DOHH2 (cell line): ENCODE measurements around the gene INTS2.

Source experiments
- H3F3A ChIP-seq: fragments of 200-600 bp; sonication (generic), shearing (Covaris generic); 2 replicates; pipeline ENCODE4 v1.6.0; 2016; ENCODE audit warnings: antibody characterized with exemption, mild to moderate bottlenecking; ENCODE audit not compliant: control insufficient read depth, insufficient read depth
- H3K27ac ChIP-seq: fragments of 200-600 bp; sonication (generic); 2 replicates; pipeline ENCODE4 v1.5.1; 2014; ENCODE audit warnings: low read depth, mild to moderate bottlenecking, low read length, moderate library complexity
- H3K27me3 ChIP-seq: fragments of 200-600 bp; sonication (generic); 2 replicates; pipeline ENCODE4 v1.6.1; 2014; ENCODE audit warnings: mild to moderate bottlenecking, low read length, mixed read lengths; ENCODE audit not compliant: control insufficient read depth
- H3K36me3 ChIP-seq: fragments of 200-600 bp; sonication (generic); 2 replicates; pipeline ENCODE4 v1.6.1; 2014; ENCODE audit warnings: mild to moderate bottlenecking, low read length, moderate library complexity, mixed read lengths; ENCODE audit not compliant: control insufficient read depth
- H3K4me1 ChIP-seq: fragments of 200-600 bp; sonication (generic); 2 replicates; pipeline ENCODE4 v1.6.1; 2014; ENCODE audit warnings: mild to moderate bottlenecking, low read length, mixed read lengths; ENCODE audit not compliant: control insufficient read depth
- H3K4me2 ChIP-seq: fragments of 200-600 bp; sonication (generic); 2 replicates; pipeline ENCODE4 v1.6.0; 2014; ENCODE audit warnings: mild to moderate bottlenecking, low read length, moderate library complexity
- H3K4me3 ChIP-seq: fragments of 200-600 bp; sonication (generic); 2 replicates; pipeline ENCODE4 v1.5.1; 2014; ENCODE audit warnings: mild to moderate bottlenecking, low read length, mixed read lengths
- H3K79me2 ChIP-seq: fragments of 200-600 bp; sonication (generic); 2 replicates; pipeline ENCODE4 v1.6.1; 2014; ENCODE audit warnings: mild to moderate bottlenecking, low read length, mixed read lengths; ENCODE audit not compliant: control insufficient read depth
- H3K9me2 ChIP-seq: fragments of 200-600 bp; sonication (generic); replicated peaks from 2 replicates; pipeline ENCODE4 v1.6.1; 2014; ENCODE audit warnings: mild to moderate bottlenecking, low read length, mixed read lengths; ENCODE audit not compliant: control insufficient read depth
- H3K9me3 ChIP-seq: fragments of 200-600 bp; sonication (generic); 2 replicates; pipeline ENCODE4 v1.6.1; 2014; ENCODE audit warnings: antibody characterized with exemption, low read length, mixed read lengths; ENCODE audit not compliant: control insufficient read depth, insufficient read depth
- H4K20me1 ChIP-seq: fragments of 200-600 bp; sonication (generic); 2 replicates; pipeline ENCODE4 v1.6.0; 2014; ENCODE audit warnings: low read depth, mild to moderate bottlenecking, antibody characterized with exemption, low read length, moderate library complexity; ENCODE audit not compliant: control insufficient read depth, insufficient read depth
- CTCF ChIP-seq: fragments of 200-600 bp; sonication (generic); IDR thresholded peaks from one replicate; pipeline ENCODE4 v1.5.1; 2014; ENCODE audit warnings: antibody characterized with exemption, mild to moderate bottlenecking, low read depth, low read length; ENCODE audit not compliant: poor library complexity, severe bottlenecking
- EZH2phosphoT487 ChIP-seq: fragments of 200-600 bp; sonication (generic); IDR thresholded peaks from 2 replicates; pipeline ENCODE4 v1.6.1; 2017; ENCODE audit warnings: borderline replicate concordance, mild to moderate bottlenecking, antibody characterized with exemption, low read length, moderate library complexity, mixed read lengths

INTS2 gene

GRCh38 chr17:61927208-61928100 is at the start of gene INTS2:
TSS of gene INTS2 (minus strand) at chr17:61927982. CDS start at chr17:61926644, 1,338 bp downstream.
- H4K20me1 ChIP-seq: no peaks in the 10 kb centered on the region
- peaks cover 16% of the 10 kb centered on the region for H3K4me1 ChIP-seq
- H3K27ac ChIP-seq: peak within 1 kb of the TSS; percentile 41
- peaks cover 25% of the 10 kb centered on the region for H3K36me3 ChIP-seq
- H3K4me3 ChIP-seq: peak within 1 kb of the TSS; percentile 89
- TF ChIP-seq CTCF (no peak), EZH2phosphoT487 (no peak)
- H3K79me2 ChIP-seq: peaks cover 27% of the 10 kb centered on the region
- H3K27me3 ChIP-seq: no peaks in the 10 kb centered on the region
- 0 out of 2 replicates have a peak, but pooled peaks cover 3% of the 10 kb centered on the region for H3F3A ChIP-seq
- H3K9me2 ChIP-seq: no peaks in the 10 kb centered on the region
- H3K9me3 ChIP-seq: no peaks in the 10 kb centered on the region
- H3K4me2 ChIP-seq: peak within 1 kb of the TSS; percentile 82

- H3K36me3 ChIP-seq: peaks cover 62% of the 10 kb centered on the region
- peaks cover 45% of the 10 kb centered on the region for H3K79me2 ChIP-seq
These were observed 46.3 kb upstream of the INTS2 start for GRCh38 chr17:61974115-61974514.

GRCh38 chr17:61972311-61972710 is 44.5 kb upstream of the INTS2 start:
- Histone ChIP-seq H3K4me1 (no peaks in the 10 kb centered on the region), H3K4me3 (no peak overlapping the region), H3K9me3 (no peaks in the 10 kb centered on the region), H3F3A (peaks cover 2% of the 10 kb centered on the region; the same call in 1 of the 2 replicates), H3K4me2 (no peak overlapping the region), H3K79me2 (peaks cover 32% of the 10 kb centered on the region), H3K27ac (no peak overlapping the region), H3K9me2 (no peaks in the 10 kb centered on the region), H3K27me3 (no peaks in the 10 kb centered on the region), H4K20me1 (no peaks in the 10 kb centered on the region), H3K36me3 (peaks cover 65% of the 10 kb centered on the region)
- no peak for TF ChIP-seq EZH2phosphoT487
- no peak for TF ChIP-seq CTCF

More at GRCh38 chr17:61974115-61974514, 46.3 kb upstream of the INTS2 start:
- Histone ChIP-seq H4K20me1 (no peaks in the 10 kb centered on the region), H3K9me3 (no peaks in the 10 kb centered on the region), H3K4me1 (no peaks in the 10 kb centered on the region), H3K27ac (no peak overlapping the region), H3K9me2 (no peaks in the 10 kb centered on the region), H3F3A (peaks cover 2% of the 10 kb centered on the region; the same call in 1 of the 2 replicates), H3K4me2 (no peak overlapping the region), H3K27me3 (no peaks in the 10 kb centered on the region), H3K4me3 (no peak overlapping the region)
- TF ChIP-seq CTCF (no peak), EZH2phosphoT487 (no peak)
